OCI-LY3 (cell line): Measurements from ENCODE around the gene DOCK9.

ENCODE experiments used
- EZH2phosphoT487 ChIP-seq: fragments of 200-600 bp; shearing (Covaris generic); IDR thresholded peaks from 2 replicates; pipeline ENCODE4 v1.6.1; 2018; ENCODE audit warnings: antibody characterized with exemption, mixed run types, low read depth
- TF ChIP-seq, protein P1 (sequence below): fragments of 200-600, 300-600 bp; sonication (generic); IDR thresholded peaks from 2 replicates; pipeline ENCODE4 v1.5.1; 2014; ENCODE audit warnings: antibody characterized with exemption, low read length, low read depth

DNA sequence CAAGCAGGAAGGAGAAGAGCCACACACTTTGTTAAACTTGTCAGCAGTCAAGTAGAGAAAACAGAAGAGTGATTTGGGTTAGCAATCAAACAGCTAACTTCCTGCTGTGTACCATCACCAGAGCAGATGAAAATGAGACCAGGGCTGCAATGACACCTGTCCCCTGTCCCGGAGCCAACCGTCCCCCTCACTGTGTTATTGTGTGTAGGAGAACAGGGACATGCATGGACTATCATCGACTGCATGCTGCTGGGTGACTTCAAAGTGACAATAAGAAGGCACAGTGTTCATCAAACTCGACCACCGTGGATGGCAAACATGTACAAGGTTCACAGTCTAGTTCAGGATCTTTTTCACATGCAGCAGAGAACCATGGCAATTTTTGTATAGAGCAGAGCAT is 131.3 kb downstream of the DOCK9 start:
- TF ChIP-seq, protein P1, sequence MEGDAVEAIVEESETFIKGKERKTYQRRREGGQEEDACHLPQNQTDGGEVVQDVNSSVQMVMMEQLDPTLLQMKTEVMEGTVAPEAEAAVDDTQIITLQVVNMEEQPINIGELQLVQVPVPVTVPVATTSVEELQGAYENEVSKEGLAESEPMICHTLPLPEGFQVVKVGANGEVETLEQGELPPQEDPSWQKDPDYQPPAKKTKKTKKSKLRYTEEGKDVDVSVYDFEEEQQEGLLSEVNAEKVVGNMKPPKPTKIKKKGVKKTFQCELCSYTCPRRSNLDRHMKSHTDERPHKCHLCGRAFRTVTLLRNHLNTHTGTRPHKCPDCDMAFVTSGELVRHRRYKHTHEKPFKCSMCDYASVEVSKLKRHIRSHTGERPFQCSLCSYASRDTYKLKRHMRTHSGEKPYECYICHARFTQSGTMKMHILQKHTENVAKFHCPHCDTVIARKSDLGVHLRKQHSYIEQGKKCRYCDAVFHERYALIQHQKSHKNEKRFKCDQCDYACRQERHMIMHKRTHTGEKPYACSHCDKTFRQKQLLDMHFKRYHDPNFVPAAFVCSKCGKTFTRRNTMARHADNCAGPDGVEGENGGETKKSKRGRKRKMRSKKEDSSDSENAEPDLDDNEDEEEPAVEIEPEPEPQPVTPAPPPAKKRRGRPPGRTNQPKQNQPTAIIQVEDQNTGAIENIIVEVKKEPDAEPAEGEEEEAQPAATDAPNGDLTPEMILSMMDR, result no peak
- TF ChIP-seq EZH2phosphoT487, result no peak
